HG03196 (cell line): ENCODE measurements around the gene DNAL4.

Experiments used
- ATAC-seq: cut with Tn5 transposase; IDR thresholded peaks from one replicate; pipeline ENCODE4 v1.9.1; 2021; ENCODE audit not compliant: unreplicated experiment

Gene DNAL4

GRCh38 chr22:38760477-38761201, 33.3 kb downstream of the DNAL4 start:
- no peak for ATAC-seq

GRCh38 chr22:38759005-38759404, 34.9 kb downstream of the DNAL4 start:
- ATAC-seq: no peak

- no peak for ATAC-seq
These were observed 35.5 kb downstream of the DNAL4 start for GRCh38 chr22:38758276-38758945.

GRCh38 chr22:38757464-38757757, 36.5 kb downstream of the DNAL4 start:
- no peak for ATAC-seq

- no peak for ATAC-seq
These were observed 37.1 kb downstream of the DNAL4 start for GRCh38 chr22:38756711-38757463.

GRCh38 chr22:38755911-38756532, 37.9 kb downstream of the DNAL4 start, which contains the start of gene SUN2:
Gene SUN2 (minus strand): TSS chr22:38755998. CDS start chr22:38752628, 3,370 bp downstream.
- peak; percentile 48 for ATAC-seq

- peak; percentile 38 for ATAC-seq
These were observed 38.6 kb downstream of the DNAL4 start for GRCh38 chr22:38755155-38755910.

- no peak for ATAC-seq
These were observed 39.2 kb downstream of the DNAL4 start for GRCh38 chr22:38754751-38755154.

- ATAC-seq: no peak
These were observed 39.8 kb downstream of the DNAL4 start for GRCh38 chr22:38753948-38754750.

- ATAC-seq: peak; percentile 39
These were observed 42.3 kb downstream of the DNAL4 start for GRCh38 chr22:38751422-38752346.

- no peak for ATAC-seq
These were observed 42.9 kb downstream of the DNAL4 start for GRCh38 chr22:38751066-38751421.

GRCh38 chr22:38750638-38751037, 43.3 kb downstream of the DNAL4 start:
- no peak for ATAC-seq

- no peak for ATAC-seq
These were observed 43.8 kb downstream of the DNAL4 start for GRCh38 chr22:38750104-38750503.

GRCh38 chr22:38748487-38749136, 45.3 kb downstream of the DNAL4 start:
- ATAC-seq: no peak

GRCh38 chr22:38745676-38746460, 48.1 kb downstream of the DNAL4 start:
- no peak for ATAC-seq

- ATAC-seq: no peak
These were observed 49.0 kb downstream of the DNAL4 start for GRCh38 chr22:38744981-38745380.

GRCh38 chr22:38742176-38742942, 51.6 kb downstream of the DNAL4 start:
- ATAC-seq: no peak
